Chondrocyte (in vitro differentiated cells): Measurements from ENCODE around the gene TYW1. TPM values are rescaled to one million over a fixed set of nuclear protein-coding genes. Genes with fewer than 3 reads are reported as not detected.
A peak's percentile ranks its signal among the peaks of the same experiment; 100 is the strongest.
"Not testable (repeated sequence)": the region's sequence is repeated elsewhere in the genome, so short reads cannot be mapped to it uniquely, and the experiment has no call there.

Experiments
- DNase-seq: peaks from one replicate; pipeline ENCODE4 v3.0.0; 2021; ENCODE audit warnings: mixed read lengths, low spot score
- H3K27ac Mint-ChIP-seq: one replicate; pipeline ENCODE4 v1.8.0; 2021; ENCODE audit warnings: mild to moderate bottlenecking, moderate library complexity, mixed read lengths; ENCODE audit not compliant: unreplicated experiment
- H3K27me3 Mint-ChIP-seq: 2 replicates; pipeline ENCODE4 v1.8.0; 2021; ENCODE audit warnings: low read depth, mixed read lengths
- H3K36me3 Mint-ChIP-seq: 2 replicates; pipeline ENCODE4 v1.8.0; 2021; ENCODE audit warnings: low read depth, mixed read lengths
- H3K4me1 Mint-ChIP-seq: 2 replicates; pipeline ENCODE4 v1.8.0; 2021; ENCODE audit warnings: low read depth, mild to moderate bottlenecking, mixed read lengths
- H3K4me3 Mint-ChIP-seq: one replicate; pipeline ENCODE4 v1.8.0; 2021; ENCODE audit warnings: mild to moderate bottlenecking, moderate library complexity, mixed read lengths; ENCODE audit not compliant: unreplicated experiment
- H3K9me3 Mint-ChIP-seq: 2 replicates; pipeline ENCODE4 v1.8.0; 2021; ENCODE audit warnings: low read depth, mixed read lengths
- long read RNA-seq: library from polyadenylated mRNA; stranded (forward); transcript quantifications from one replicate; pipeline ENCODE4 v2.0.0, GENCODE V29; 2021
- total RNA-seq: library from RNA; stranded (reverse); gene quantifications from 3 replicates; pipeline ENCODE4 v1.2.1, GENCODE V29; 2021
- TF ChIP-seq, protein P1 (sequence below): fragments of 200-600 bp; sonication (generic); IDR thresholded peaks from 2 replicates; pipeline ENCODE4 v1.5.0; 2021; ENCODE audit warnings: antibody characterized with exemption, mild to moderate bottlenecking, moderate library complexity

TYW1 gene, protein sequence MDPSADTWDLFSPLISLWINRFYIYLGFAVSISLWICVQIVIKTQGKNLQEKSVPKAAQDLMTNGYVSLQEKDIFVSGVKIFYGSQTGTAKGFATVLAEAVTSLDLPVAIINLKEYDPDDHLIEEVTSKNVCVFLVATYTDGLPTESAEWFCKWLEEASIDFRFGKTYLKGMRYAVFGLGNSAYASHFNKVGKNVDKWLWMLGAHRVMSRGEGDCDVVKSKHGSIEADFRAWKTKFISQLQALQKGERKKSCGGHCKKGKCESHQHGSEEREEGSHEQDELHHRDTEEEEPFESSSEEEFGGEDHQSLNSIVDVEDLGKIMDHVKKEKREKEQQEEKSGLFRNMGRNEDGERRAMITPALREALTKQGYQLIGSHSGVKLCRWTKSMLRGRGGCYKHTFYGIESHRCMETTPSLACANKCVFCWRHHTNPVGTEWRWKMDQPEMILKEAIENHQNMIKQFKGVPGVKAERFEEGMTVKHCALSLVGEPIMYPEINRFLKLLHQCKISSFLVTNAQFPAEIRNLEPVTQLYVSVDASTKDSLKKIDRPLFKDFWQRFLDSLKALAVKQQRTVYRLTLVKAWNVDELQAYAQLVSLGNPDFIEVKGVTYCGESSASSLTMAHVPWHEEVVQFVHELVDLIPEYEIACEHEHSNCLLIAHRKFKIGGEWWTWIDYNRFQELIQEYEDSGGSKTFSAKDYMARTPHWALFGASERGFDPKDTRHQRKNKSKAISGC
- 12.5 to 18.3 TPM (median 12.9 TPM) in 3 replicates for total RNA-seq
- long read RNA-seq, transcript TYW1-201 (16 exons, 3,348 nt) = major isoform, 27 of 35 reads
- long read RNA-seq, partial matches to known transcripts = 1 of 35 reads
- long read RNA-seq, other reads (novel, unspliced or antisense) = 7 of 35 reads

DNA sequence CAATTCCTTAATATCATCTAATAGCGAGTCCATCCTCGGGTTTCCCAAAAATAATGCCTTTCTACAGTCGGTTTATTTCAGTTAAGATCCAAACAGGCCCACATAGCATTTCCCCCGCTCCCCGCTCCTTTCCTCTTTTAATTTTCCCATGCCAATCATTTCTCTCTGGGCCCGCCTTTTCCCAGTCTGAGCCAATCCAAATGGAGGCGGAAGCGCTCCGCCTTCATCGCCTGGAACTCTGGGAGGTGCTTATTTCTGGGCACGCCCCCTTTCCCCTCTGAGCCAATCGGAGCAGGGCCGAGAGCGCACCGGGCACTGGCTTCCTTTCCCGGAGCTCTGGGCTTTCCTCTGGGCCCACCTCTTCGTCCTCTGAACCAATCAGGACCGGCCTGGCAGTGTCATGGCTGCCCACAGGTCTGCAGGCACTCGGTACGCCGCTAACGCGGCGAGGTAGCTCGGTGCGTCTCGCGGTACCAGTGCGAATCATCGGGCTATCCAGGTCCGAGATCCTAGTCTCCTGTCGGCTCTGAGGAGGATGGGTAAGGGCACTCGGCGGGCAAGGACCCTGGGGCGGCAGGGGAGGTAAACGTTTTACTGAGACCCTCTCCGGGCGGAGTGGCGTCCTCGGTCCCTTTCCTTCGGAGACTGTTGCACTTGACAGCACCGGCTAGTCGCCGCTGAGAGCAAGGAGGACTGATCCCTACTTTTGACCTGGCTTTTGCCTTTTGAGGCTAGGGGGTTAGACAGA lies at the start of gene TYW1:
TSS of gene TYW1 (plus strand) at position 390 of the 748 bp plus-strand sequence. CDS start at position 536, 146 bp downstream.
- H3K27me3 Mint-ChIP-seq, H3K9me3 Mint-ChIP-seq: not testable (repeated sequence)
- DNase-seq = peak; percentile 99
- Mint-ChIP-seq H3K27ac (peak within 1 kb of the TSS; percentile 99), H3K36me3 (peaks cover 12% of the 10 kb centered on the region), H3K4me1 (peaks cover 27% of the 10 kb centered on the region), H3K4me3 (peak within 1 kb of the TSS; percentile 96)

DNA sequence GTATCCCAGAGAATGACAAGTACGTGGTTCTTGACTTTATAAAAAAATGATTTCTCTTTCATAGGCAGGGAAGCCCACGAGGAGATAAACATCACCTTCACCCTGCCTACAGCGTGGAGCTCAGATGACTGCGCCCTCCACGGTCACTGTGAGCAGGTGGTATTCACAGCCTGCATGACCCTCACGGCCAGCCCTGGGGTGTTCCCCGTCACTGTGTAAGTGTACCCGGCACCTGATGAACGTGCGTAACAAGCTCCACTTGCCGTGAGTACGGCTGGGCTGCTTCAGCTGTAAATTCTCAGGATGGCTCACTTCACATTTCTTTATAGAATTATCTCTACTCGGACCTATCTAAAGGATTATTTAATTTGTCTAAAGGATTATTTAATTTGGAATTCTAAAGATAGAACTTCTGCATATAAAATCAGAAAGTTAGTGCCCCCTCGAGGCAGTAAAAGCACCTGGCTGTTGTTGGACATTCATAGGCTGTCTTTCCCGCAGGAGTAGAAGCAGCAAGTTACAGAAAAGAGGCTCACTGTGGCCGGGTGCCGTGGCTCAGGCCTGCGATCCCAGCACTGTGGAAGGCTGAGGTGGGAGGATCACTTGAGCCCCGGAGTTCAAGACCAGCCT lies 48.0 kb upstream of the TYW1 start:
- TF ChIP-seq, protein P1, sequence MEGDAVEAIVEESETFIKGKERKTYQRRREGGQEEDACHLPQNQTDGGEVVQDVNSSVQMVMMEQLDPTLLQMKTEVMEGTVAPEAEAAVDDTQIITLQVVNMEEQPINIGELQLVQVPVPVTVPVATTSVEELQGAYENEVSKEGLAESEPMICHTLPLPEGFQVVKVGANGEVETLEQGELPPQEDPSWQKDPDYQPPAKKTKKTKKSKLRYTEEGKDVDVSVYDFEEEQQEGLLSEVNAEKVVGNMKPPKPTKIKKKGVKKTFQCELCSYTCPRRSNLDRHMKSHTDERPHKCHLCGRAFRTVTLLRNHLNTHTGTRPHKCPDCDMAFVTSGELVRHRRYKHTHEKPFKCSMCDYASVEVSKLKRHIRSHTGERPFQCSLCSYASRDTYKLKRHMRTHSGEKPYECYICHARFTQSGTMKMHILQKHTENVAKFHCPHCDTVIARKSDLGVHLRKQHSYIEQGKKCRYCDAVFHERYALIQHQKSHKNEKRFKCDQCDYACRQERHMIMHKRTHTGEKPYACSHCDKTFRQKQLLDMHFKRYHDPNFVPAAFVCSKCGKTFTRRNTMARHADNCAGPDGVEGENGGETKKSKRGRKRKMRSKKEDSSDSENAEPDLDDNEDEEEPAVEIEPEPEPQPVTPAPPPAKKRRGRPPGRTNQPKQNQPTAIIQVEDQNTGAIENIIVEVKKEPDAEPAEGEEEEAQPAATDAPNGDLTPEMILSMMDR = no peak
- H3K9me3 Mint-ChIP-seq = no peaks in the 10 kb centered on the region
- H3K36me3 Mint-ChIP-seq = peaks cover 25% of the 10 kb centered on the region
- peaks cover 23% of the 10 kb centered on the region for H3K4me1 Mint-ChIP-seq
- no peaks in the 10 kb centered on the region for H3K27me3 Mint-ChIP-seq
- no peak for DNase-seq
- no peak overlapping the region for H3K4me3 Mint-ChIP-seq
- H3K27ac Mint-ChIP-seq = peak overlapping the region; percentile 41

DNA sequence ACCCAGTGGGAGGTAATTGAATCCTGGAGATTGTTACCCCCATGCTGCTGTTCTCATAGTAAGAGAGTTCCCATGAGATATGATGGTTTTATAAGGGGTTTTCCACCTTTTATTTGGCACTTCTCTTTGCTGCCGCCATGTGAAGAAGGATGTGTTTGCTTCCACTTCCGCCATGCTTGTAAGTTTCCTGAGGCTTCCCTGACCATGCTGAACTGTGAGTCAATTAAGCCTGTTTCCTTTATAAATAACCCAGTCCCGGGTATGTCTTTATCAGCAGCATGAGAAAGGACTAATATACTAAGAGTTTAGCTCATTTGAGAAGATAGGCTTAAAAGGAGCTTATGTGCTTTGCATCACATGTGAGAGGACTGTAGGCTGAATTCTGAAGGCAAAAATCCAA lies 46.3 kb upstream of the TYW1 start:
- H3K36me3 Mint-ChIP-seq = peaks cover 21% of the 10 kb centered on the region
- DNase-seq = no peak
- H3K27me3 Mint-ChIP-seq = no peaks in the 10 kb centered on the region
- H3K4me3 Mint-ChIP-seq = no peak overlapping the region
- no peaks in the 10 kb centered on the region for H3K9me3 Mint-ChIP-seq
- TF ChIP-seq, protein P1 = no peak
- peak overlapping the region; percentile 22 for H3K27ac Mint-ChIP-seq
- peaks cover 23% of the 10 kb centered on the region for H3K4me1 Mint-ChIP-seq

DNA sequence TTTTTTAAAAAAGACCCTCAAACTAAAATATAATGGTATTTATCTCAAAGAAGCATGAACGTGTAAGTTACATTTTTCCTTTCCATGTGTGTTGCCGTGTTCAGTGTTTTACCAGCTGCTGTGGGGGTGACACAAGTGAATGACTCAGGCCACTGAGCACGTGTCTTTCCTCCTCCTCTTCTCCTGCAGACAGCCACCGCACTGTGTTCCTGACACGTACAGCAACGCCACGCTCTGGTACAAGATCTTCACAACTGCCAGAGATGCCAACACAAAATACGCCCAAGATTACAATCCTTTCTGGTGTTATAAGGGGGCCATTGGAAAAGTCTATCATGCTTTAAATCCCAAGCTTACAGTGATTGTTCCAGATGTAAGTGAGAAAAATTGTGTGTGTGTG lies 45.9 kb upstream of the TYW1 start:
- Mint-ChIP-seq H3K4me1 (peaks cover 23% of the 10 kb centered on the region), H3K9me3 (no peaks in the 10 kb centered on the region), H3K27me3 (no peaks in the 10 kb centered on the region), H3K36me3 (peaks cover 19% of the 10 kb centered on the region), H3K4me3 (no peak overlapping the region), H3K27ac (peak overlapping the region; percentile 78)
- DNase-seq = no peak
- TF ChIP-seq, protein P1 = peak; percentile 10

DNA sequence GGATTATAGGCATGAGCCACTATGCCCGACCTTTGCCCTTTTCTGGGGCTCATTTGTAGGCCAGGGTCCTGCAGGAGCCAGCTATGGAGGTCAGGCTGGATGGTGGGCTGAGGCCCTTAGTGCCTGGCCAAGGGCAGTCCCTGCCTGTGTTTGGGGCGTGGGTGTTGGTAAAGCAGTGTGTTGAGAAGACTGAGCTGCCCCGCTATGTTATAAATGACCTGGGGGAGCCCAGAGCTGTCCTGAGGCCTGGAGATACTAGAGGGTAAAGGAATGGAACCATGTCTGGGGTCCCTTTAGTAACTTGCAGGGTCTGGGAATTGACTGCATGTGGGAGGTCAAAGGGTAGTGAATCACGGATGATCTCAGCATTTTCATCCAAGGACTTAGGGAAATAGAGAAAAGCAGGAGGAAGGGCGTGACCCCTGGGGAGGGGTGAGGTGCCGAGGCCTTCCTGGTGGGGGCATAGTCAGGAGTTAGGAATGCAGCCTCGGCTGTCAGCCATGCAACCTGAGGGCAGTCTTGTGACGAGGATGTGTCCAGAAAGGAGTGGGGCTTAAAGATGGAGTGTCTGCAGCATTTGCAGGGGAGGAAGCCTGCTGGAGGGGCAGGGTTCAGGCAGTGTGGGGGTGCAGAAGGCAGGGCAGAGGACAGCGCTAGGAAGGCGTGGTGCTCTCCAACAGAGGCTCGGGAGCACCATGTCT lies 44.1 kb upstream of the TYW1 start:
- no peak overlapping the region for H3K4me3 Mint-ChIP-seq
- H3K36me3 Mint-ChIP-seq = peaks cover 19% of the 10 kb centered on the region

More for the DNA sequence above, 44.1 kb upstream of the TYW1 start:
- Mint-ChIP-seq H3K27me3 (no peaks in the 10 kb centered on the region), H3K4me1 (peaks cover 32% of the 10 kb centered on the region), H3K27ac (peak overlapping the region; percentile 46), H3K9me3 (no peaks in the 10 kb centered on the region)
- no peak for DNase-seq
- TF ChIP-seq, protein P1 = no peak
